SH-SY5Y (cell line): Measurements from ENCODE around the gene GPX4.

Experiments used
- GATA2 ChIP-seq: IDR thresholded peaks from 2 replicates; pipeline ENCODE4 v1.6.1; 2011; ENCODE audit warnings: mild to moderate bottlenecking, low read depth, low read length
- GATA3 ChIP-seq: IDR thresholded peaks from 2 replicates; pipeline ENCODE4 v1.6.1; 2011; ENCODE audit warnings: low read depth, mild to moderate bottlenecking, low read length, moderate library complexity

GRCh38 chr19:1122021-1122971 lies 18.5 kb downstream of the GPX4 start:
- TF ChIP-seq GATA3 (no peak), GATA2 (no peak)
